B cell (primary cell): Measurements from ENCODE around the gene SLC30A7. TPM values are rescaled to one million over a fixed set of nuclear protein-coding genes. Genes with fewer than 3 reads are reported as not detected.

ENCODE experiments used
- ATAC-seq: fragments of 200-7000 bp; cut with Tn5 transposase; one replicate; pipeline ENCODE4 v1.10.0; 2021; ENCODE audit warnings: low read depth, mild to moderate bottlenecking, moderate number of reproducible peaks, moderate library complexity
- CTCF ChIA-PET: fragments of 350-600 bp; sonication (Branson Sonifier 250); formaldehyde crosslinking; loops from one replicate; lab custom pipeline; 2021; ENCODE audit warnings: antibody characterized with exemption, inconsistent platforms; lab: Charles Lee
- POLR2A ChIA-PET: fragments of 350-600 bp; sonication (Branson Sonifier 250); formaldehyde crosslinking; loops from one replicate; lab custom pipeline; 2021; ENCODE audit warnings: antibody characterized with exemption; lab: Charles Lee
- DNase-seq: peaks from one replicate; pipeline ENCODE4 v3.0.0; 2013
- H2AFZ ChIP-seq: 2 replicates; pipeline ENCODE4 v1.6.1; 2012; ENCODE audit warnings: mild to moderate bottlenecking, low read depth, low read length; ENCODE audit not compliant: insufficient read depth, poor library complexity, severe bottlenecking
- H3K27ac ChIP-seq, 2 donors: 1 replicate in 1 of 2; 2 replicates in 1 of 2; pipeline ENCODE4 v1.5.1; 2012 to 2013; ENCODE audit warnings: low read length in 2 of 2, mild to moderate bottlenecking in 2 of 2, moderate library complexity in 1 of 2
- H3K27me3 ChIP-seq, 4 experiments: fragments of 200-600 bp in 1 of 4; sonication (generic) in 1 of 4; replicated peaks in 1 of 4; 1 replicate in 2 of 4; 2 replicates in 2 of 4; pipeline versions ENCODE4 v1.6.1 to v1.7.0; 2013 to 2016; ENCODE audit warnings: low read length in 3 of 4, mild to moderate bottlenecking in 2 of 4, mixed read lengths in 1 of 4, moderate library complexity in 1 of 4; ENCODE audit not compliant: insufficient read depth in 4 of 4, control insufficient read depth in 3 of 4; ENCODE audit errors: control extremely low read depth in 1 of 4
- H3K36me3 ChIP-seq, 2 experiments: replicated peaks in 1 of 2; 1 replicate in 1 of 2; 2 replicates in 1 of 2; pipeline versions ENCODE4 v1.6.1 to v1.7.1; 2013; ENCODE audit warnings: low read length in 1 of 2; ENCODE audit not compliant: insufficient read depth in 2 of 2, control insufficient read depth in 1 of 2; ENCODE audit errors: control extremely low read depth in 1 of 2, extremely low read depth in 1 of 2
- H3K4me1 ChIP-seq, 2 donors: fragments of 200-600 bp in 1 of 2; sonication (generic) in 1 of 2; 1 replicate in 1 of 2; 2 replicates in 1 of 2; pipeline versions ENCODE4 v1.5.1 to v1.6.1; 2013 to 2017; ENCODE audit warnings: low read length in 2 of 2; ENCODE audit not compliant: control insufficient read depth in 2 of 2, insufficient read depth in 2 of 2
- H3K4me2 ChIP-seq: replicated peaks from 2 replicates; pipeline ENCODE3; 2012; ENCODE audit warnings: mild to moderate bottlenecking, low read depth, low read length; ENCODE audit not compliant: poor library complexity, severe bottlenecking
- H3K4me3 ChIP-seq, 5 experiments: fragments of 200-600 bp in 1 of 5; sonication (generic) in 1 of 5; 1 replicate in 3 of 5; 2 replicates in 2 of 5; pipeline versions ENCODE4 v1.5.1 to v1.7.0; 2011 to 2016; ENCODE audit warnings: low read length in 4 of 5, mild to moderate bottlenecking in 4 of 5, low read depth in 2 of 5, control low read depth in 1 of 5, moderate library complexity in 1 of 5; ENCODE audit not compliant: insufficient read depth in 1 of 5; ENCODE audit errors: control extremely low read depth in 1 of 5, extremely low read depth in 1 of 5
- H3K79me2 ChIP-seq: fragments of 200-600 bp; sonication (generic); one replicate; pipeline ENCODE4 v1.6.0; 2016; ENCODE audit warnings: low read length; ENCODE audit not compliant: control insufficient read depth, insufficient read depth
- H3K9ac ChIP-seq: fragments of 200-600 bp; sonication (generic); 2 replicates; pipeline ENCODE4 v1.6.1; 2017; ENCODE audit warnings: mild to moderate bottlenecking, low read length, moderate library complexity
- H3K9me3 ChIP-seq, 3 donors: one replicate each; pipeline versions ENCODE4 v1.6.1 to v1.7.1; 2013; ENCODE audit warnings: low read length in 2 of 3; ENCODE audit not compliant: control insufficient read depth in 2 of 3, insufficient read depth in 1 of 3; ENCODE audit errors: control extremely low read depth in 1 of 3
- H4K20me1 ChIP-seq: 2 replicates; pipeline ENCODE4 v1.6.0; 2012; ENCODE audit warnings: mild to moderate bottlenecking, low read length; ENCODE audit not compliant: insufficient read depth, control insufficient read depth, poor library complexity, severe bottlenecking
- H3K27ac Mint-ChIP-seq: one replicate; pipeline ENCODE4 v1.8.0; 2021; ENCODE audit warnings: mixed read lengths
- H3K27me3 Mint-ChIP-seq: one replicate; pipeline ENCODE4 v1.8.0; 2021; ENCODE audit warnings: mixed read lengths
- H3K4me1 Mint-ChIP-seq: one replicate; pipeline ENCODE4 v1.8.0; 2021; ENCODE audit warnings: mixed read lengths
- H3K4me3 Mint-ChIP-seq: one replicate; pipeline ENCODE4 v1.8.0; 2021; ENCODE audit warnings: mixed read lengths
- H3K9me3 Mint-ChIP-seq: one replicate; pipeline ENCODE4 v1.8.0; 2022; ENCODE audit warnings: mixed read lengths; ENCODE audit not compliant: insufficient read depth
- EZH2 ChIP-seq: IDR thresholded peaks from 2 replicates; pipeline ENCODE4 v1.6.1; 2012; ENCODE audit warnings: borderline replicate concordance, low read depth, mild to moderate bottlenecking, moderate library complexity, low read length; ENCODE audit not compliant: insufficient read depth, poor library complexity, severe bottlenecking
- WGBS: methylation state at CpG from one replicate; pipeline ENCODE4 v1.1.5; 2013; ENCODE audit warnings: missing lambda C conversion rate; ENCODE audit not compliant: insufficient coverage; 5-methylcytosine and 5-hydroxymethylcytosine counted together
- intact Hi-C: fragments of 100-400 bp; cut with micrococcal nuclease; formaldehyde crosslinking; loops from one replicate; pipeline ENCODE4 v1.10.0; 2022
- polyA plus RNA-seq: library from polyadenylated mRNA; depleted of rRNA; stranded (reverse); fragments of >200 nt; gene quantifications from 2 replicates; pipeline ENCODE4 v1.2.3, GENCODE V29; 2012
- total RNA-seq, 2 donors: library from RNA; stranded (reverse); fragments of 120-200 nt in 1 of 2; gene quantifications; 1 replicate in 1 of 2; 2 replicates in 1 of 2; pipeline versions ENCODE4 v1.2.3 to v1.2.4, GENCODE V29; 2013 to 2022
- TF ChIP-seq, protein P1 (sequence below): fragments of 200-600 bp; IDR thresholded peaks from one replicate; pipeline ENCODE4 v1.8.0; 2022; ENCODE audit warnings: antibody characterized with exemption, mild to moderate bottlenecking

The SLC30A7 gene
- total and polyA plus RNA-seq, 2 donors (not counting 1 experiment from before 2014, with no cell fraction given), result 5.2 to 28.6 TPM

DNA sequence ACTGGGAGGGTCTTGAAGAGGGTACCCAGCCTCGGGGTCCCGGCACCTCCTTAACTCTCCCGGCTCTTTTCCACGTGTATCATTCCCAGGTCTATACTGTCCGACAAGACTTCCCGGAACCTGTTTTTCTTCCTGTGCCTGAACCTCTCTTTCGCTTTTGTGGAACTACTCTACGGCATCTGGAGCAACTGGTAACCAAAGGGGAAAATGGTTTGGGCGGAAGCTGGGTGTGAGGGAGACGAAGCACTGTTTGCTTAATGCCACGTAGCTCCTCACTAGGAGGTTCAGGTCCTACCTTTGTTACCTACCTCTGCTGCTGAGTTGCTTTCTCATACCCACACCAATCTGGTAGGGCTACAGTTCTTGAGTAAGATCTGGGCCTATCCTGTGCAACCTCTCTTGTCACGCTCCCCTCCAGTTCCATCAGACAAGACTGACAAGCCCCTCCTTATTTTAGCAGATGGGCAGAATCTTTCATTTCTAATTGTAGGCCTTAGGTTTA lies 642 bp downstream of the SLC30A7 start:
- peak; percentile 25 for ATAC-seq
- H3K36me3 ChIP-seq, result peaks cover 0 to 17% of the 10 kb centered on the region in 2 experiments
- H3K4me1 ChIP-seq, result peaks cover 10 to 11% of the 10 kb centered on the region in 2 donors
- H3K9me3 ChIP-seq, result no peaks in the 10 kb centered on the region
- H3K4me2 ChIP-seq, result peak overlapping the region; percentile 81
- peak overlapping the region; percentile 94 for H3K4me3 Mint-ChIP-seq
- intact Hi-C loops, result loop anchor here (1.0 to 10.0 kb wide), 3 partner anchors 52 to 858 kb away; partner anchors contain the start of gene RTCA
- peaks cover 32% of the 10 kb centered on the region for H3K4me1 Mint-ChIP-seq
- no peaks in the 10 kb centered on the region for H4K20me1 ChIP-seq
- H3K79me2 ChIP-seq, result peaks cover 24% of the 10 kb centered on the region
- ChIA-PET POLR2A (interaction anchor here (0.8 kb wide), 1 partner anchor 216 kb away, joined by 3 read pairs; no protein-coding TSS in a partner anchor), CTCF (interaction anchor here (0.6 to 2.3 kb wide), 3 partner anchors 436 to 461 kb away, joined by 3 to 4 read pairs (median 3); no protein-coding TSS in a partner anchor)
- H3K27ac ChIP-seq, result peak overlapping the region; percentile 85 to 97
- H3K9ac ChIP-seq, result peak overlapping the region; percentile 97
- H3K9me3 Mint-ChIP-seq, result no peaks in the 10 kb centered on the region
- no peaks in the 10 kb centered on the region for H3K27me3 ChIP-seq
- peak overlapping the region; percentile 94 for H3K27ac Mint-ChIP-seq
- peak; percentile 79 for DNase-seq
- TF ChIP-seq EZH2, result no peak
- TF ChIP-seq, protein P1, sequence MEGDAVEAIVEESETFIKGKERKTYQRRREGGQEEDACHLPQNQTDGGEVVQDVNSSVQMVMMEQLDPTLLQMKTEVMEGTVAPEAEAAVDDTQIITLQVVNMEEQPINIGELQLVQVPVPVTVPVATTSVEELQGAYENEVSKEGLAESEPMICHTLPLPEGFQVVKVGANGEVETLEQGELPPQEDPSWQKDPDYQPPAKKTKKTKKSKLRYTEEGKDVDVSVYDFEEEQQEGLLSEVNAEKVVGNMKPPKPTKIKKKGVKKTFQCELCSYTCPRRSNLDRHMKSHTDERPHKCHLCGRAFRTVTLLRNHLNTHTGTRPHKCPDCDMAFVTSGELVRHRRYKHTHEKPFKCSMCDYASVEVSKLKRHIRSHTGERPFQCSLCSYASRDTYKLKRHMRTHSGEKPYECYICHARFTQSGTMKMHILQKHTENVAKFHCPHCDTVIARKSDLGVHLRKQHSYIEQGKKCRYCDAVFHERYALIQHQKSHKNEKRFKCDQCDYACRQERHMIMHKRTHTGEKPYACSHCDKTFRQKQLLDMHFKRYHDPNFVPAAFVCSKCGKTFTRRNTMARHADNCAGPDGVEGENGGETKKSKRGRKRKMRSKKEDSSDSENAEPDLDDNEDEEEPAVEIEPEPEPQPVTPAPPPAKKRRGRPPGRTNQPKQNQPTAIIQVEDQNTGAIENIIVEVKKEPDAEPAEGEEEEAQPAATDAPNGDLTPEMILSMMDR, result no peak
- H3K4me3 ChIP-seq, result peak overlapping the region; percentile 75 to 99 (median 98)
- peak overlapping the region; percentile 97 for H2AFZ ChIP-seq
- WGBS, result 0% methylated on average over 5 of the region's 12 CpGs
- no peaks in the 10 kb centered on the region for H3K27me3 Mint-ChIP-seq

DNA sequence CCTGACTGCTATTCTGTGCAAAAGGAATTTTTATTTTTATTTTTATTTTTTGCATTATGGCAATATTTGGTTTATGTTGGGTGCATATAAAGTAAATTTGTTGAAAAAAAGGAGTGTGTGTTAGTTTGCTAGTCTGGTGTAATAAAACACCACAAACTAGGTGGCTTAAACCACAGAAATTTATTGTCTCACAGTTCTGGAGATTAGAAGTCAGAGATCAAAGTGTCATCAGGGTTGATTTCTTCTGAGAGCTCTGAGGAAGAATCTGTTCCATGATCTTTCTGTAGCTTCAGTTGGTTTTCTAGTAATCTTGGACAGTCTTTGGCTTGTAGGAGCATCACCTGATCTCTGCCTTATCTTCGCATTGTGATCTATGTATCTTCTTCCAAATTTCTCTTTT lies 6.5 kb downstream of the SLC30A7 start:
- H4K20me1 ChIP-seq, result no peaks in the 10 kb centered on the region
- no peak overlapping the region for H3K4me3 ChIP-seq
- CTCF ChIA-PET, result interaction anchor here (0.7 to 2.3 kb wide), 3 partner anchors 385 to 407 kb away, joined by 3 to 6 read pairs (median 4); no protein-coding TSS in a partner anchor
- Mint-ChIP-seq H3K9me3 (peaks cover 2% of the 10 kb centered on the region), H3K4me1 (peaks cover 9% of the 10 kb centered on the region), H3K4me3 (no peak overlapping the region), H3K27me3 (no peaks in the 10 kb centered on the region), H3K27ac (no peak overlapping the region)
- H3K9ac ChIP-seq, result no peak overlapping the region
- intact Hi-C loops, result no loop called here
- peaks cover 1 to 3% of the 10 kb centered on the region in 2 donors for H3K4me1 ChIP-seq
- peaks cover 0 to 4% (median 2%) of the 10 kb centered on the region in 3 donors for H3K9me3 ChIP-seq
- TF ChIP-seq, protein P1, result no peak
- TF ChIP-seq EZH2, result no peak
- H2AFZ ChIP-seq, result no peak overlapping the region
- no peak for DNase-seq
- no peak overlapping the region for H3K4me2 ChIP-seq
- H3K27me3 ChIP-seq, result no peaks in the 10 kb centered on the region
- H3K79me2 ChIP-seq, result peaks cover 12% of the 10 kb centered on the region
- no peak overlapping the region for H3K27ac ChIP-seq
- peaks cover 5 to 43% of the 10 kb centered on the region in 2 experiments for H3K36me3 ChIP-seq
- POLR2A ChIA-PET, result no interaction called here
- no peak for ATAC-seq
- no CpG with 5 or more reads among the region's 1 CpG for WGBS
